AG04449 (cell line): ENCODE results near the gene OSBPL3.
"Not testable (repeated sequence)": the region's sequence is repeated elsewhere in the genome, so short reads cannot be mapped to it uniquely, and the experiment has no call there.

Experiments
- CTCF ChIA-PET: fragments of 350-600 bp; formaldehyde crosslinking; extraction: SDS; loops from one replicate; lab custom pipeline; 2021; ENCODE audit warnings: antibody characterized with exemption; lab: Yijun Ruan, JAX
- POLR2A ChIA-PET: fragments of 400-600, 350-600 bp; formaldehyde crosslinking; extraction: SDS; loops from one replicate; lab custom pipeline; 2020; ENCODE audit warnings: antibody characterized with exemption, inconsistent platforms; lab: Yijun Ruan, JAX
- DNase-seq: peaks from one replicate; pipeline ENCODE4 v3.0.0-alpha.2; 2010; ENCODE audit warnings: low read depth, low spot score
- H3K4me3 ChIP-seq: 2 replicates; pipeline ENCODE4 v1.5.1; 2011; ENCODE audit warnings: low read depth, mild to moderate bottlenecking, control low read depth, low read length
- TF ChIP-seq, protein P1 (sequence below): IDR thresholded peaks from one replicate; pipeline ENCODE4 v1.5.1; 2011; ENCODE audit warnings: mild to moderate bottlenecking, moderate library complexity, low read length, control low read depth, inconsistent platforms; ENCODE audit not compliant: insufficient read depth; ENCODE audit errors: missing control alignments

OSBPL3 gene

DNA sequence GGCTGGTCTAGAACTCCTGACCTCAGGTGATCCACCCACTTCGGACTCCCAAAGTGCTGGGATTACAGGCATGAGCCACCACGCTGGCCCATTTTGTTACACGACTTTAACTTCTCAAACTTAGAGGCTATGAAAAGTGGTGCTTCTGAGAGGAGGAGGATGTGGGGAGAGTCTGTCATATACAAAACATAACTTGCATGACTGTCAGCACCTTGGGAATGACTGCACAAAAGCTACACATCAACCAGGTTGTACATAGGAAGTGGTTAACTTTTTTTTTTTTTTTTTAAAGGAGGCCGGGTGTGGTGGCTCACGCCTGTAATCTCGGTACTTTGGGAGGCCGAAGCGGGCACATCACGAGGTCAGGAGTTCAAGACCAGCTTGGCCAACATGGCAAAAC lies 179.3 kb downstream of the OSBPL3 start:
- no peak for DNase-seq
- TF ChIP-seq, protein P1, sequence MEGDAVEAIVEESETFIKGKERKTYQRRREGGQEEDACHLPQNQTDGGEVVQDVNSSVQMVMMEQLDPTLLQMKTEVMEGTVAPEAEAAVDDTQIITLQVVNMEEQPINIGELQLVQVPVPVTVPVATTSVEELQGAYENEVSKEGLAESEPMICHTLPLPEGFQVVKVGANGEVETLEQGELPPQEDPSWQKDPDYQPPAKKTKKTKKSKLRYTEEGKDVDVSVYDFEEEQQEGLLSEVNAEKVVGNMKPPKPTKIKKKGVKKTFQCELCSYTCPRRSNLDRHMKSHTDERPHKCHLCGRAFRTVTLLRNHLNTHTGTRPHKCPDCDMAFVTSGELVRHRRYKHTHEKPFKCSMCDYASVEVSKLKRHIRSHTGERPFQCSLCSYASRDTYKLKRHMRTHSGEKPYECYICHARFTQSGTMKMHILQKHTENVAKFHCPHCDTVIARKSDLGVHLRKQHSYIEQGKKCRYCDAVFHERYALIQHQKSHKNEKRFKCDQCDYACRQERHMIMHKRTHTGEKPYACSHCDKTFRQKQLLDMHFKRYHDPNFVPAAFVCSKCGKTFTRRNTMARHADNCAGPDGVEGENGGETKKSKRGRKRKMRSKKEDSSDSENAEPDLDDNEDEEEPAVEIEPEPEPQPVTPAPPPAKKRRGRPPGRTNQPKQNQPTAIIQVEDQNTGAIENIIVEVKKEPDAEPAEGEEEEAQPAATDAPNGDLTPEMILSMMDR, result no peak
- no peak overlapping the region for H3K4me3 ChIP-seq
- POLR2A ChIA-PET, result interaction anchor here (0.6 to 1.3 kb wide), 3 partner anchors 12 to 325 kb away, joined by 3 to 4 read pairs (median 3); partner anchors contain the start of gene CYCS
- CTCF ChIA-PET, result interaction anchor here (1.0 to 6.3 kb wide), 8 partner anchors 11 to 298 kb away, joined by 3 to 114 read pairs (median 8); no protein-coding TSS in a partner anchor

DNA sequence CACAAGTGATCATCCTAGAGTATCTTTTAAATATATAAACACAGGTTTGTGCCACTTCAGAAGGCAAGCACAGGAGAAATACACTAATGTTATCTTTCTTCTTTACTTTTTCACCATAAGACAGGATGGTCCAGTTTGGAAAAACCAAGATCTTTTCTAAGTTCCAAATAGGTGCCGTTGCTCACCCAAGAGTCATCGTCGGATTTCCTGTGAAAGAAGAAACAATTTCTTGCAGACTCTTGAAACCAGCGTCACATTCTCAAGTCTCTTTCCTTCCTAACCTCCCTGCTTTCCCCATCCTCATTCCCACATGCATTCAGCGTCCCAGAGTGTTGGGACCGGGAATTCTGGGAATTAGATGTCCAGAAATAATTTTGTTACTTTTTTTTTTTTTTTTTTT lies 179.9 kb downstream of the OSBPL3 start:
- ChIA-PET CTCF (interaction anchor here (1.0 to 6.3 kb wide), 6 partner anchors 12 to 298 kb away, joined by 3 to 114 read pairs (median 28); no protein-coding TSS in a partner anchor), POLR2A (no interaction called here)
- TF ChIP-seq, protein P1, result no peak
- no peak for DNase-seq
- no peak overlapping the region for H3K4me3 ChIP-seq

- no peak overlapping the region for H3K4me3 ChIP-seq
- no peak for DNase-seq
- POLR2A ChIA-PET, result no interaction called here
- TF ChIP-seq, protein P1, result no peak
- CTCF ChIA-PET, result interaction anchor here (1.0 to 6.3 kb wide), 5 partner anchors 12 to 299 kb away, joined by 3 to 114 read pairs (median 50); no protein-coding TSS in a partner anchor
Observed at GRCh38 chr7:24799506-24799905, 180.5 kb downstream of the OSBPL3 start.

- CTCF ChIA-PET, result interaction anchor here (1.0 to 6.3 kb wide), 6 partner anchors 9 to 300 kb away, joined by 3 to 114 read pairs (median 10); no protein-coding TSS in a partner anchor
Observed at GRCh38 chr7:24798261-24798660, 181.7 kb downstream of the OSBPL3 start.

DNA sequence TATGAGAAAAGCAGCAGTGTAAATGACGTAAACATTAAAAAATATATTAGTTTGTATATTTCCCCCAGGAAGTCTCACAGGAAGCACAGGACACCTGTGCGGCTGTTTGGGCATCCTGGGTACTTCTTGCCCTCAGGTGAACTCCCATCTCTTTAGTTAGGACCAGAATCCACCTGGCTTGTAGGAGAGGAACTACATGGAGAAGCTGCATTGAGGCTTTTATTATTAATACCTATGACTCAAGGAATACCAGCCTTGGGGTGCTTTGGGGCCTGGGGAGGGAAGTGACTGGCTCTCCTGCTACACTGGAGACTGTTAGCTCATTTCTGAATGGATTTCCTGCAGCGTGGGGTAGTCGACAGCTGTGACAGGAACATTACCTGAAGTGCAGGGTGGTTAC lies 182.7 kb downstream of the OSBPL3 start:
- TF ChIP-seq, protein P1, result no peak
- no peak overlapping the region for H3K4me3 ChIP-seq
- no peak for DNase-seq
- CTCF ChIA-PET, result interaction anchor here (1.0 to 3.3 kb wide), 6 partner anchors 10 to 301 kb away, joined by 3 to 14 read pairs (median 4); no protein-coding TSS in a partner anchor
- POLR2A ChIA-PET, result no interaction called here

More at GRCh38 chr7:24798261-24798660, 181.7 kb downstream of the OSBPL3 start:
- DNase-seq, result no peak
- POLR2A ChIA-PET, result no interaction called here
- TF ChIP-seq, protein P1, result no peak
- no peak overlapping the region for H3K4me3 ChIP-seq

- DNase-seq, result no peak
- no peak overlapping the region for H3K4me3 ChIP-seq
- TF ChIP-seq, protein P1, result no peak
- CTCF ChIA-PET, result interaction anchor here (1.4 to 3.3 kb wide), 3 partner anchors 17 to 303 kb away, joined by 4 to 14 read pairs (median 13); no protein-coding TSS in a partner anchor
- POLR2A ChIA-PET, result no interaction called here
Observed at GRCh38 chr7:24795407-24795767, 184.6 kb downstream of the OSBPL3 start.

- POLR2A ChIA-PET, H3K4me3 ChIP-seq, DNase-seq: not testable (repeated sequence)
- CTCF ChIA-PET, result interaction anchor here (1.1 to 3.3 kb wide), 3 partner anchors 18 to 303 kb away, joined by 4 to 14 read pairs (median 13); no protein-coding TSS in a partner anchor
Observed at GRCh38 chr7:24794751-24795406, 185.1 kb downstream of the OSBPL3 start.
